Activated CD4-positive, alpha-beta T cell treated with anti-CD3 and anti-CD28 coated beads for 36 hours (primary cell): ENCODE results near the gene MT1A. TPM values are rescaled to one million over a fixed set of nuclear protein-coding genes. Genes with fewer than 3 reads are reported as not detected.

Source experiments
- ATAC-seq: fragments of 200-7000 bp; cut with Tn5 transposase; one replicate; pipeline ENCODE4 v1.10.0; 2021; ENCODE audit warnings: mild to moderate bottlenecking, moderate library complexity
- CTCF ChIA-PET: fragments of 350-600 bp; sonication (Branson Sonifier 250); formaldehyde crosslinking; loops from one replicate; lab custom pipeline; 2021; ENCODE audit warnings: antibody characterized with exemption; lab: Charles Lee
- POLR2A ChIA-PET: fragments of 350-600 bp; sonication (Branson Sonifier 250); formaldehyde crosslinking; loops from one replicate; lab custom pipeline; 2021; ENCODE audit warnings: antibody characterized with exemption, inconsistent platforms; lab: Charles Lee
- DNase-seq: peaks from one replicate; pipeline ENCODE4 v3.0.0-alpha.2; 2020
- H3K27ac Mint-ChIP-seq: one replicate; pipeline ENCODE4 v1.8.0; 2021; ENCODE audit warnings: mixed read lengths
- H3K27me3 Mint-ChIP-seq: one replicate; pipeline ENCODE4 v1.8.0; 2021; ENCODE audit warnings: mixed read lengths
- H3K36me3 Mint-ChIP-seq: one replicate; pipeline ENCODE4 v1.8.0; 2021; ENCODE audit warnings: low read depth, mixed read lengths
- H3K4me1 Mint-ChIP-seq: one replicate; pipeline ENCODE4 v1.8.0; 2021; ENCODE audit warnings: mixed read lengths
- H3K4me3 Mint-ChIP-seq: one replicate; pipeline ENCODE4 v1.8.0; 2021; ENCODE audit warnings: mild to moderate bottlenecking, moderate library complexity, mixed read lengths
- H3K9me3 Mint-ChIP-seq: one replicate; pipeline ENCODE4 v1.8.0; 2021; ENCODE audit warnings: low read depth, mixed read lengths
- intact Hi-C, 2 experiments: fragments of 100-400 bp; cut with DNase I in 1 of 2; cut with micrococcal nuclease in 1 of 2; formaldehyde crosslinking; loops; one replicate each; pipeline versions ENCODE4 v1.14.2 to v1.15.1; 2022 to 2024; cut with DNase I, micrococcal nuclease
- total RNA-seq, 2 experiments: library from RNA; stranded (reverse); gene quantifications; one replicate each; pipeline ENCODE4 v1.2.3, GENCODE V29; 2021

The MT1A gene
- total RNA-seq, 2 experiments from 2014 or later, result 0.74 to 1.1 TPM

GRCh38 chr16:56640076-56640475, 1.6 kb downstream of the MT1A start:
- Mint-ChIP-seq H3K4me3 (no peak overlapping the region), H3K27me3 (peaks cover 54% of the 10 kb centered on the region), H3K9me3 (no peaks in the 10 kb centered on the region), H3K27ac (no peak overlapping the region), H3K4me1 (peaks cover 33% of the 10 kb centered on the region), H3K36me3 (no peaks in the 10 kb centered on the region)
- ATAC-seq (no peak), DNase-seq (no peak)
- intact Hi-C loops, result loop anchor here in 1 of 2 experiments (5.0 kb wide), 1 partner anchor 63 kb away; no protein-coding TSS in a partner anchor
- ChIA-PET CTCF (interaction anchor here (1.0 kb wide), 1 partner anchor 62 kb away, joined by 3 read pairs; no protein-coding TSS in a partner anchor), POLR2A (interaction anchor here (0.5 kb wide), 1 partner anchor 22 kb away, joined by 6 read pairs; no protein-coding TSS in a partner anchor)

- Mint-ChIP-seq H3K27ac (no peak overlapping the region), H3K4me3 (no peak overlapping the region), H3K4me1 (peaks cover 26% of the 10 kb centered on the region), H3K36me3 (no peaks in the 10 kb centered on the region), H3K27me3 (peaks cover 50% of the 10 kb centered on the region), H3K9me3 (no peaks in the 10 kb centered on the region)
- CTCF ChIA-PET, result interaction anchor here (1.5 to 1.8 kb wide), 2 partner anchors 11 to 16 kb away, joined by 6 to 8 read pairs; partner anchors contain the start of gene MT1E
- POLR2A ChIA-PET, result interaction anchor here (0.6 kb wide), 1 partner anchor 203 kb away, joined by 4 read pairs; no protein-coding TSS in a partner anchor
- DNase-seq (no peak), ATAC-seq (no peak)
- intact Hi-C loops, result loop anchor here in 1 of 2 experiments (5.0 kb wide), 1 partner anchor 64 kb away; no protein-coding TSS in a partner anchor
Observed at GRCh38 chr16:56641166-56641565, 2.7 kb downstream of the MT1A start.

DNA sequence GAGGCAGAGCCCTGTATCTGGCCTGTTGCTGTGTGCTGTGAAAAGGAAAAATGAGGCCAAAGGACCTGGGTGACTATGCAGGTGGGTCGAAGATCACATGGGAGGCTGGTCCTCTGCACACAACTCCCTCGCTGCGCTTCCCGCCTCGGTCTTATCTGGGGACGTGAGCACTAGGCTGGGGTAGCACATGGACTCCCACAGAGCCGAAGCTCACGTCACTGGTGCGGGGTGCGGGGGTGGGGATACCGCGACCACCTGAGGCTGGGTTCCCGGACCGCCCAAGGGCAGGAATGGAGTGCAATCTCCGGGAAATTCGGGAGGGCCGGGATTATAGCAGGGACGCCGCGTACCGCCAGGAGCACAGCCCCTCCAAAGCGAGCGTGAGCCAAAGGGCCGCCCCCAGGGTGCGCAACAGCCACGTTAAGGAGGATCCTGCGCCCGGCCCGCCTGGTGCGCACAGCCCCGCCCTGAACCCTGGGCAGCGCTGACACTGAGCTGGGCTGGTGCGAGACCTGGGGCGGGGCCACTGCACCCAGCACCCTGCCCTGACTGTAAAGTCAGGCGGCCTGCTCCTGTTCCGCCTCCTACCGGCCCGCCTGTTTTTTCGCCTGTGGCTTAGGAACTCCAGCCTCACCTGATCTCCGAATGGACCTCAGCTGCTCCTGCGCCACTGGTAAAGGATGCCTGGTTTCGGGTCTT, 4.8 kb downstream of the MT1A start:
- Mint-ChIP-seq H3K27me3 (peaks cover 43% of the 10 kb centered on the region), H3K36me3 (no peaks in the 10 kb centered on the region), H3K27ac (peak overlapping the region; percentile 39), H3K4me3 (peak overlapping the region; percentile 39), H3K9me3 (no peaks in the 10 kb centered on the region), H3K4me1 (peaks cover 20% of the 10 kb centered on the region)
- ChIA-PET CTCF (interaction anchor here (0.6 to 1.6 kb wide), 9 partner anchors 10 to 59 kb away, joined by 3 to 8 read pairs (median 4); no protein-coding TSS in a partner anchor), POLR2A (interaction anchor here (0.7 to 1.0 kb wide), 3 partner anchors 15 to 35 kb away, joined by 3 to 5 read pairs (median 3); partner anchors contain the start of genes MT1E, MT1F and MT2A)
- DNase-seq, result peak; percentile 90
- intact Hi-C loops, result loop anchor here (1.0 to 5.0 kb wide), 9 partner anchors 14 to 66 kb away; partner anchors contain the start of genes MT1F (in 2 of the 2), MT1X (in 2 of the 2), MT2A (in 2 of the 2) and MT1E (in 1 of the 2)
- peak; percentile 100 for ATAC-seq

GRCh38 chr16:56643833-56644232, 5.4 kb downstream of the MT1A start:
- CTCF ChIA-PET, result interaction anchor here (0.8 to 1.6 kb wide), 7 partner anchors 10 to 59 kb away, joined by 3 to 8 read pairs (median 4); no protein-coding TSS in a partner anchor
- no peak overlapping the region for H3K27ac Mint-ChIP-seq
- peaks cover 43% of the 10 kb centered on the region for H3K27me3 Mint-ChIP-seq
- intact Hi-C loops, result loop anchor here (1.0 to 5.0 kb wide), 9 partner anchors 13 to 67 kb away; partner anchors contain the start of genes MT1F (in 2 of the 2), MT1X (in 2 of the 2), MT2A (in 2 of the 2) and MT1E (in 1 of the 2)
- DNase-seq (no peak), ATAC-seq (no peak)
- H3K4me3 Mint-ChIP-seq, result peak overlapping the region; percentile 39
- POLR2A ChIA-PET, result interaction anchor here (0.6 to 1.0 kb wide), 5 partner anchors 14 to 36 kb away, joined by 3 to 5 read pairs (median 4); partner anchors contain the start of genes MT1E, MT1F and MT2A
- H3K4me1 Mint-ChIP-seq, result peaks cover 20% of the 10 kb centered on the region
- no peaks in the 10 kb centered on the region for H3K36me3 Mint-ChIP-seq
- no peaks in the 10 kb centered on the region for H3K9me3 Mint-ChIP-seq

DNA sequence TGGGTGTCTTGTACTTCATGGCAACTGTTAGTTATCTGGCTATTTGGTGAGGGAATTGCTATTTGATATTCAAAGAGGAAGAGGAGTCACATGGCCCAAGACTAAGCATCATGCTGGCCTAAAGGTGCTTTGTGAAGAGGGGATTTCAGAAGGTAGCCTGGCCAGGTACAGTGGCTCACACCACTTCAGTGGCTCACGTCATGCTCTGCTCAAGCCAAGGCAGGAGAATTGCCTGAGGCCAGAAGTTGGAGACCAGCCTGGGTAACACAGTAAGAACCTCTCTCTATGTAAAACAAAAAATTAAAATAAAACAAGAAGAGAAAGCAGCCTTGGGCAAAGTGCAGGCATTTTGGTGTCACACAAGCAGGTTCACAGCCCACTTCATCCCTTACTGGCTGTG, 6.8 kb downstream of the MT1A start:
- intact Hi-C loops, result no loop called here
- Mint-ChIP-seq H3K36me3 (no peaks in the 10 kb centered on the region), H3K27ac (no peak overlapping the region), H3K4me3 (no peak overlapping the region), H3K27me3 (peaks cover 37% of the 10 kb centered on the region), H3K4me1 (peaks cover 20% of the 10 kb centered on the region), H3K9me3 (no peaks in the 10 kb centered on the region)
- no peak for ATAC-seq
- ChIA-PET CTCF (interaction anchor here (1.5 to 2.6 kb wide), 2 partner anchors 45 to 68 kb away, joined by 3 to 7 read pairs; no protein-coding TSS in a partner anchor), POLR2A (no interaction called here)
- no peak for DNase-seq

- Mint-ChIP-seq H3K4me3 (no peak overlapping the region), H3K4me1 (peaks cover 20% of the 10 kb centered on the region), H3K9me3 (no peaks in the 10 kb centered on the region), H3K27me3 (peaks cover 32% of the 10 kb centered on the region), H3K27ac (no peak overlapping the region), H3K36me3 (no peaks in the 10 kb centered on the region)
- ChIA-PET CTCF (interaction anchor here (1.5 to 2.6 kb wide), 2 partner anchors 45 to 69 kb away, joined by 3 to 7 read pairs; no protein-coding TSS in a partner anchor), POLR2A (interaction anchor here (0.7 kb wide), 1 partner anchor 143 kb away, joined by 3 read pairs; no protein-coding TSS in a partner anchor)
- DNase-seq (no peak), ATAC-seq (no peak)
- intact Hi-C loops, result no loop called here
Observed at GRCh38 chr16:56645838-56646237, 7.4 kb downstream of the MT1A start.

DNA sequence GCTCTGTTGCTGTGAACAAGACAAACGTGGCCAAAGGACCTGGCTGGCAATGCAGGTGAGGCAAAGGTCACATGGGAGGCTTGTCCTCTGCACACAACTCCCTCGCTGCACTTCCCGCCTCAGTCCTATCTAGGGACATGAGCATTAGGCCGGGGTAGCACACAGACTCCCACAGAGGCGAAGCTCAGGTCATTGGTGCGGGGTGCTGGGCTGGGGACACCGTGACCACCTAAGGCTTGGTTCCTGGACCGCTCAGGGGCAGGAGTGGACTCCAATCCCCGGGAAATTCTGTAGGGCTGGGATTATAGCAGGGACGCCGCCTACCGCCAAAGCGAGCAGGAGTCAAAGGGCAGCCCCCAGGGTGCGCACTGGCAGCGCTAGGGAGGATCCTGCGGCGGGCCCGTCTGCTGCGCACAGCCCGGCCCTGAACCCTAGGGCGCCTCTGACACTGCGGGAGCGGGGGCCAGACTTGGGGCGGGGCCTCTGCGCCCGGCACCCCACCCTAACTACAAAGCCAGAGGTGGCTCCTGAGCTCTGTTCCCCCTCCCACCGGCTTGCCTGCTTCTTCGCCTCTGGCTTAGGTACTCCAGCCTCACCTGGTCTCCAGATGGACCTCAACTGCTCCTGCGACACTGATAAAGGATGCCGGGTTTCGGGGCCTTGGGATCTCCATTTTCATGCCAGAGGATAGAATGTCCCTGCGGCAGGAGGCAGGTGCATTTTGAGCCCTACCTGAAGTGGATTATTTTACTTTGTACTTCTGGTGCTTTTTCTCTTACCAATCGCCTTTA, 9.4 kb downstream of the MT1A start:
- intact Hi-C loops, result no loop called here
- H3K27me3 Mint-ChIP-seq, result peaks cover 31% of the 10 kb centered on the region
- DNase-seq, result no peak
- peaks cover 14% of the 10 kb centered on the region for H3K4me1 Mint-ChIP-seq
- no peaks in the 10 kb centered on the region for H3K36me3 Mint-ChIP-seq
- H3K27ac Mint-ChIP-seq, result no peak overlapping the region
- ChIA-PET CTCF (no interaction called here), POLR2A (no interaction called here)
- H3K9me3 Mint-ChIP-seq, result no peaks in the 10 kb centered on the region
- H3K4me3 Mint-ChIP-seq, result no peak overlapping the region
- no peak for ATAC-seq

DNA sequence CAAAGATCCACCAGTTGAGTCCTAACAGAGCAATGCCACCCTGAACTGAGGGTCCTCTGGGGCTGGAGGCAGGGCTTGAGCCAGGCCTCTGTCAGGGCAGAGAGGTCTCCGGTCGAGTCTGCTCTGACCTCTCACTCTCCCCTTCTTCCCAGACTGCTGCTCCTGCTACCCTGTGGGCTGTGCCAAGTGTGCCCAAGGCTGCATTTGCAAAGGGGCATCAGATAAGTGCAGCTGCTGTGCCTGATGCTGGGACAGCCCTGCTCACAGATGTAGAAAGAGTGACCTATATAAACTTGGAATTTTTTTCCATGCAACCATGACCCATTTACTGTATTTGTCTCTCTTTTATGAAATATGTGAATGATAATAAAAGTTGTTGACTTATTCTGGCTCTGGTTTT, 10.8 kb downstream of the MT1A start:
- intact Hi-C loops, result no loop called here
- DNase-seq (no peak), ATAC-seq (no peak)
- Mint-ChIP-seq H3K36me3 (no peaks in the 10 kb centered on the region), H3K4me1 (peaks cover under 1% of the 10 kb centered on the region), H3K4me3 (no peak overlapping the region), H3K9me3 (no peaks in the 10 kb centered on the region), H3K27me3 (peaks cover 31% of the 10 kb centered on the region), H3K27ac (no peak overlapping the region)
- ChIA-PET POLR2A (no interaction called here), CTCF (interaction anchor here (0.6 kb wide), 1 partner anchor 46 kb away, joined by 3 read pairs; no protein-coding TSS in a partner anchor)

- POLR2A ChIA-PET, result no interaction called here
- H3K36me3 Mint-ChIP-seq, result no peaks in the 10 kb centered on the region
- CTCF ChIA-PET, result no interaction called here
- no peak overlapping the region for H3K4me3 Mint-ChIP-seq
- no peak overlapping the region for H3K27ac Mint-ChIP-seq
- H3K4me1 Mint-ChIP-seq, result no peaks in the 10 kb centered on the region
- peaks cover 32% of the 10 kb centered on the region for H3K27me3 Mint-ChIP-seq
- ATAC-seq, result no peak
- no peaks in the 10 kb centered on the region for H3K9me3 Mint-ChIP-seq
- intact Hi-C loops, result no loop called here
- no peak for DNase-seq
Observed at GRCh38 chr16:56649820-56650219, 11.4 kb downstream of the MT1A start.

GRCh38 chr16:56651586-56651985, 13.1 kb downstream of the MT1A start, which contains the start of gene MT1B:
TSS of gene MT1B (plus strand) at chr16:56651886. CDS start at chr16:56651954, 68 bp downstream.
- no peaks in the 10 kb centered on the region for H3K4me1 Mint-ChIP-seq
- intact Hi-C loops, result no loop called here
- H3K9me3 Mint-ChIP-seq, result no peaks in the 10 kb centered on the region
- CTCF ChIA-PET, result no interaction called here
- ATAC-seq, result no peak
- no peak for DNase-seq
- H3K27me3 Mint-ChIP-seq, result peaks cover 29% of the 10 kb centered on the region
- no peak within 1 kb of the TSS for H3K27ac Mint-ChIP-seq
- POLR2A ChIA-PET, result no interaction called here
- no peaks in the 10 kb centered on the region for H3K36me3 Mint-ChIP-seq
- H3K4me3 Mint-ChIP-seq, result no peak within 1 kb of the TSS

GRCh38 chr16:56652600-56652999, 14.1 kb downstream of the MT1A start:
- Mint-ChIP-seq H3K9me3 (no peaks in the 10 kb centered on the region), H3K27me3 (peaks cover 22% of the 10 kb centered on the region), H3K36me3 (no peaks in the 10 kb centered on the region), H3K27ac (no peak overlapping the region), H3K4me3 (no peak overlapping the region), H3K4me1 (peaks cover 3% of the 10 kb centered on the region)
- intact Hi-C loops, result no loop called here
- no peak for DNase-seq
- ATAC-seq, result no peak
- CTCF ChIA-PET, result no interaction called here
- POLR2A ChIA-PET, result no interaction called here
